Neural cell (in vitro differentiated cells): ENCODE measurements around the gene GEMIN2. TPM values are rescaled to one million over a fixed set of nuclear protein-coding genes. Genes with fewer than 3 reads are reported as not detected.
"Not testable (repeated sequence)": the region's sequence is repeated elsewhere in the genome, so short reads cannot be mapped to it uniquely, and the experiment has no call there.

Source experiments
- H2AFZ ChIP-seq: fragments of 200-600, 300-800 bp; sonication (generic), shearing (Covaris generic); 2 replicates; pipeline ENCODE4 v1.6.0; 2014; ENCODE audit warnings: low read depth, mild to moderate bottlenecking, antibody characterized with exemption, low read length, moderate library complexity
- H3F3A ChIP-seq: fragments of 200-600 bp; shearing (Covaris generic); 2 replicates; pipeline ENCODE4 v1.6.1; 2016; ENCODE audit warnings: mild to moderate bottlenecking, moderate library complexity, mixed read lengths, antibody characterized with exemption, low read length; ENCODE audit not compliant: insufficient read depth, poor library complexity, severe bottlenecking
- H3K27ac ChIP-seq: fragments of 200-600, 300-800 bp; sonication (generic), shearing (Covaris generic); 2 replicates; pipeline ENCODE4 v1.5.1; 2014; ENCODE audit warnings: mild to moderate bottlenecking, low read length, moderate library complexity
- H3K27me3 ChIP-seq: fragments of 300-800, 200-600 bp; sonication (generic), shearing (Covaris generic); 2 replicates; pipeline ENCODE4 v1.6.0; 2014; ENCODE audit warnings: mild to moderate bottlenecking, low read depth, low read length, moderate library complexity; ENCODE audit not compliant: insufficient read depth
- H3K36me3 ChIP-seq: fragments of 300-800, 200-600 bp; sonication (generic), shearing (Covaris generic); 2 replicates; pipeline ENCODE4 v1.5.1; 2014; ENCODE audit warnings: mild to moderate bottlenecking, antibody characterized with exemption, low read length, moderate library complexity; ENCODE audit not compliant: insufficient read depth
- H3K4me2 ChIP-seq: fragments of 300-800, 200-600 bp; sonication (generic), shearing (Covaris generic); 2 replicates; pipeline ENCODE4 v1.6.0; 2014; ENCODE audit warnings: mild to moderate bottlenecking, low read length
- H3K4me3 ChIP-seq: fragments of 300-800, 200-600 bp; sonication (generic), shearing (Covaris generic); 2 replicates; pipeline ENCODE4 v1.5.1; 2014; ENCODE audit warnings: mild to moderate bottlenecking, low read length, moderate library complexity
- H3K79me2 ChIP-seq: fragments of 200-600 bp; shearing (Covaris generic); replicated peaks from 2 replicates; pipeline ENCODE4 v1.6.0; 2014; ENCODE audit warnings: mild to moderate bottlenecking, low read length, moderate library complexity; ENCODE audit not compliant: insufficient read depth
- H3K9ac ChIP-seq: fragments of 300-800, 200-600 bp; sonication (generic), shearing (Covaris generic); 2 replicates; pipeline ENCODE4 v1.6.1; 2016; ENCODE audit warnings: mild to moderate bottlenecking, low read length, mixed read lengths
- H3K9me2 ChIP-seq: fragments of 200-600 bp; shearing (Covaris generic); 2 replicates; pipeline ENCODE4 v1.6.1; 2016; ENCODE audit warnings: mild to moderate bottlenecking, low read length, mixed read lengths; ENCODE audit not compliant: insufficient read depth
- H3K9me3 ChIP-seq: fragments of 200-600, 300-800 bp; sonication (generic), shearing (Covaris generic); 2 replicates; pipeline ENCODE4 v1.6.1; 2016; ENCODE audit warnings: mild to moderate bottlenecking, mixed run types, low read length, moderate library complexity, mixed read lengths
- H4K20me1 ChIP-seq: fragments of 200-600 bp; shearing (Covaris generic); 2 replicates; pipeline ENCODE4 v1.6.1; 2016; ENCODE audit warnings: mild to moderate bottlenecking, mixed run types; ENCODE audit not compliant: insufficient read depth
- CTCF ChIP-seq: fragments of 450-650 bp; IDR thresholded peaks from 2 replicates; pipeline ENCODE4 v1.5.1; 2014; ENCODE audit warnings: antibody characterized with exemption, mild to moderate bottlenecking, moderate library complexity; ENCODE audit not compliant: poor library complexity, severe bottlenecking
- EP300 ChIP-seq: fragments of 450-650 bp; conservative IDR thresholded peaks from 2 replicates; pipeline ENCODE4 v1.6.1; 2014; ENCODE audit warnings: antibody characterized with exemption, mild to moderate bottlenecking, moderate library complexity; ENCODE audit not compliant: poor library complexity, severe bottlenecking
- EZH2 ChIP-seq: fragments of 200-600, 300-800 bp; shearing (Covaris generic), sonication (generic); IDR thresholded peaks from 2 replicates; pipeline ENCODE4 v1.6.1; 2014; ENCODE audit warnings: antibody characterized with exemption, low read length, borderline replicate concordance, mild to moderate bottlenecking; ENCODE audit not compliant: insufficient read depth, poor library complexity, severe bottlenecking
- MXI1 ChIP-seq: fragments of 450-650 bp; conservative IDR thresholded peaks from 2 replicates; pipeline ENCODE4 v1.6.1; 2014; ENCODE audit warnings: antibody characterized with exemption, mild to moderate bottlenecking; ENCODE audit not compliant: poor library complexity, severe bottlenecking
- POLR2AphosphoS5 ChIP-seq: IDR thresholded peaks from 2 replicates; pipeline ENCODE4 v1.6.1; 2012
- RAD21 ChIP-seq: fragments of 450-650 bp; conservative IDR thresholded peaks from 2 replicates; pipeline ENCODE4 v1.6.1; 2014; ENCODE audit warnings: antibody characterized with exemption, mild to moderate bottlenecking, moderate library complexity
- REST ChIP-seq: IDR thresholded peaks from 2 replicates; pipeline ENCODE4 v1.6.1; 2012; ENCODE audit warnings: borderline replicate concordance
- SMC3 ChIP-seq: fragments of 450-650 bp; conservative IDR thresholded peaks from 2 replicates; pipeline ENCODE4 v1.6.1; 2014; ENCODE audit warnings: antibody characterized with exemption, mild to moderate bottlenecking, moderate library complexity; ENCODE audit not compliant: poor library complexity
- TAF1 ChIP-seq: IDR thresholded peaks from 2 replicates; pipeline ENCODE4 v1.6.1; 2012; ENCODE audit warnings: low read depth
- polyA plus RNA-seq: library from polyadenylated mRNA; depleted of rRNA; stranded (reverse); fragments of >200 nt; gene quantifications from 2 replicates; pipeline ENCODE4 v1.2.3, GENCODE V29; 2014

Gene GEMIN2
- polyA plus RNA-seq, 1 donor from 2014 or later: 88.2 TPM

DNA sequence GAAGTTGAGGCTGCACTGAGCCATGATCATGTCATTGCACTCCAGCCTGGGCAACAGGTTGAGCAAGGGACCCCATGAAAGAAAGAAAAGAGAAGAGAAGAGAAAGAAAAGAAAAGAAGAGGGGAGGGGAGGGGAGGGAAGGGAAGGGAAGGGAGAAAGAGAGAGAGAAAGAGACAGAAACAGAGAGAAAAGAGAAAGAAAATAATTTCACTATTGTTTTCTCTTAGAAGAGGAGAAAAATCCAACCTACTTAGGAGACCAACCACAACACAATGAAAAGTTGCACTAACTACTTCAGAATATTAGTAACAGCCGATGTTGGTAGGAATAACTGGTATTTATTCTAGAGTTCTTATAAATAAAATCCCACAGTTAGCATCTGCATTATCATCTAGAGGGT is 46.4 kb downstream of the GEMIN2 start:
- Histone ChIP-seq H3F3A (no peaks in the 10 kb centered on the region), H3K27me3 (no peaks in the 10 kb centered on the region), H3K79me2 (peaks cover 10% of the 10 kb centered on the region), H2AFZ (no peak overlapping the region), H3K4me3 (no peak overlapping the region), H3K9ac (no peak overlapping the region), H3K9me2 (no peaks in the 10 kb centered on the region), H3K27ac (no peak overlapping the region), H3K4me2 (no peak overlapping the region), H4K20me1 (no peaks in the 10 kb centered on the region), H3K9me3 (no peaks in the 10 kb centered on the region), H3K36me3 (peaks cover 6% of the 10 kb centered on the region)
- no peak for TF ChIP-seq EZH2
- TF ChIP-seq CTCF: no peak
- TF ChIP-seq REST: no peak
- no peak for TF ChIP-seq TAF1
- no peak for TF ChIP-seq POLR2AphosphoS5
- no peak for TF ChIP-seq EP300
- no peak for TF ChIP-seq MXI1
- no peak for TF ChIP-seq SMC3
- no peak for TF ChIP-seq RAD21

DNA sequence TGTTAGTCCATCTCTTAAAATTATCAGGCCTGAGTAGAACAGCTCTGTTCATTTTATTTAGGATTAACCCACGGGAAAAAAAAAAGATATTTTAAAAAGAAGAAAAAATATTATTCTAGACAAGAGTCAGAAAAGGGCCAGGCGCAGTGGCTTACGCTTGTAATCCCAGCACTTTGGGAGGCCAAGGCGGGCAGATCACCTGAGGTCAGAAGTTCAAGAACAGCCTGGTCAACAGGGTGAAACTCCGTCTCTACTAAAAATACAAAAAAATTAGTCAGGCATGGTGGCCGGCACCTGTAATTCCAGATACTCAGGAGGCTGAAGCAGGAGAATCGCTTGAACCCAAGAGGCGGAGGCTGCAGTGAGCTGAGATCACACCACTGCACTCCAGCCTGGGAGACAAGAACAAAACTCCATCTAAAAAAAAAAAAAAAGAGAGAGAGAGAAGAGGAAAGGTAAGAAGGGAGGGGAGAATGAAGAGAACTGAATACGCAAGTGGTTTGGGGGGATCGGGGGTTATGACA is 53.7 kb downstream of the GEMIN2 start:
- H4K20me1 ChIP-seq: not testable (repeated sequence)
- Histone ChIP-seq H3K79me2 (peaks cover 40% of the 10 kb centered on the region), H3K4me2 (peak overlapping the region; percentile 85)

DNA sequence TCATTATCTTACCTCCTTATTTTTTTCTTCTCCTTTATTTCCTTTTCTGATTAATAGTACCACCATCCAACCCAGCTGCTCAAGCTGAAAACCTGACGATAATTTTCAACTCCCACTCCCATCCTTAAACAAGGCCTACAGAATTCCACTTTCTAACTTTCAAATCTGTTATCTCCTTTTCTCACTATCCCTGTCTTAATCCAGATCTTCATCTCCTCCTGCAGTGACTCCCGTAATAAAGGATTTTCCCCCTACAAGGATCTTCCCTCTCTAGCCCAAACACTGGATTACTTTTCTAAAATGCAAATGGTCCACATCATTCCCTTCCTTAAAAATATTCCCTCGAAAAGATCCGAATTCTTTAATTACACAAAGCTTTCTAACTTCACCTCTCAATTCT is 54.5 kb downstream of the GEMIN2 start:
- no peak overlapping the region for H2AFZ ChIP-seq
- peaks cover 40% of the 10 kb centered on the region for H3K79me2 ChIP-seq
- H3K9me2 ChIP-seq: no peaks in the 10 kb centered on the region
- no peak for TF ChIP-seq POLR2AphosphoS5
- TF ChIP-seq TAF1: no peak
- TF ChIP-seq RAD21: no peak
- TF ChIP-seq EP300: no peak
- TF ChIP-seq SMC3: no peak
- no peak for TF ChIP-seq EZH2
- no peak for TF ChIP-seq MXI1
- no peak for TF ChIP-seq CTCF
- no peak for TF ChIP-seq REST
- no peak overlapping the region for H3K27ac ChIP-seq
- peak overlapping the region; percentile 90 for H3K9ac ChIP-seq
- H4K20me1 ChIP-seq: no peaks in the 10 kb centered on the region
- H3F3A ChIP-seq: peaks cover 3% of the 10 kb centered on the region
- H3K4me3 ChIP-seq: peak overlapping the region; percentile 85
- no peaks in the 10 kb centered on the region for H3K36me3 ChIP-seq
- H3K27me3 ChIP-seq: no peaks in the 10 kb centered on the region
- peak overlapping the region; percentile 85 for H3K4me2 ChIP-seq
- no peaks in the 10 kb centered on the region for H3K9me3 ChIP-seq

More for the DNA sequence above, 53.7 kb downstream of the GEMIN2 start:
- H2AFZ ChIP-seq, H3K9ac ChIP-seq, H3K36me3 ChIP-seq, H3K27ac ChIP-seq, H3K9me3 ChIP-seq, H3K9me2 ChIP-seq, H3F3A ChIP-seq, H3K27me3 ChIP-seq: not testable (repeated sequence)
- peak overlapping the region; percentile 85 for H3K4me3 ChIP-seq
